HG03045 (cell line): ENCODE results near the gene KCNG4.

Experiments used
- ATAC-seq: cut with Tn5 transposase; IDR thresholded peaks from one replicate; pipeline ENCODE4 v1.9.1; 2021; ENCODE audit warnings: mild to moderate bottlenecking, moderate library complexity; ENCODE audit not compliant: unreplicated experiment

KCNG4 gene

GRCh38 chr16:84266451-84266850 is 26.6 kb upstream of the KCNG4 start:
- no peak for ATAC-seq

GRCh38 chr16:84262939-84263338 is 23.1 kb upstream of the KCNG4 start:
- ATAC-seq: no peak

- ATAC-seq: no peak
Observed at GRCh38 chr16:84262031-84262430, 22.2 kb upstream of the KCNG4 start.

GRCh38 chr16:84260766-84261554 is 21.1 kb upstream of the KCNG4 start:
- no peak for ATAC-seq

GRCh38 chr16:84259691-84260090 is 19.9 kb upstream of the KCNG4 start:
- no peak for ATAC-seq

- no peak for ATAC-seq
Observed at GRCh38 chr16:84258266-84258665, 18.5 kb upstream of the KCNG4 start.

- ATAC-seq: no peak
Observed at GRCh38 chr16:84255050-84255810, 15.4 kb upstream of the KCNG4 start.

- ATAC-seq: no peak
Observed at GRCh38 chr16:84254062-84254461, 14.2 kb upstream of the KCNG4 start.

- ATAC-seq: no peak
Observed at GRCh38 chr16:84253173-84253572, 13.4 kb upstream of the KCNG4 start.

- ATAC-seq: no peak
Observed at GRCh38 chr16:84252184-84252583, 12.4 kb upstream of the KCNG4 start.

- ATAC-seq: no peak
Observed at GRCh38 chr16:84247844-84248243, 8.0 kb upstream of the KCNG4 start.

GRCh38 chr16:84247331-84247730 is 7.5 kb upstream of the KCNG4 start:
- ATAC-seq: no peak

GRCh38 chr16:84246679-84247077 is 6.9 kb upstream of the KCNG4 start:
- no peak for ATAC-seq

GRCh38 chr16:84245956-84246678 is 6.3 kb upstream of the KCNG4 start:
- ATAC-seq: no peak

- ATAC-seq: no peak
Observed at GRCh38 chr16:84244728-84245127, 4.9 kb upstream of the KCNG4 start.

GRCh38 chr16:84243732-84244131 is 3.9 kb upstream of the KCNG4 start:
- no peak for ATAC-seq

GRCh38 chr16:84242839-84243238 is 3.0 kb upstream of the KCNG4 start:
- ATAC-seq: no peak

- ATAC-seq: no peak
Observed at GRCh38 chr16:84241778-84242177, 2.0 kb upstream of the KCNG4 start.

GRCh38 chr16:84240455-84240854 is 643 bp upstream of the KCNG4 start:
- ATAC-seq: no peak

GRCh38 chr16:84239141-84239769 is 557 bp downstream of the KCNG4 start:
- ATAC-seq: no peak
